AML-193 (cell line): ENCODE results near the gene MAMDC2.

Experiments
- DNase-seq, 2 experiments: peaks; one replicate each; lab custom pipeline; 2025; lab: John Stamatoyannopoulos, UW

Gene MAMDC2

DNA sequence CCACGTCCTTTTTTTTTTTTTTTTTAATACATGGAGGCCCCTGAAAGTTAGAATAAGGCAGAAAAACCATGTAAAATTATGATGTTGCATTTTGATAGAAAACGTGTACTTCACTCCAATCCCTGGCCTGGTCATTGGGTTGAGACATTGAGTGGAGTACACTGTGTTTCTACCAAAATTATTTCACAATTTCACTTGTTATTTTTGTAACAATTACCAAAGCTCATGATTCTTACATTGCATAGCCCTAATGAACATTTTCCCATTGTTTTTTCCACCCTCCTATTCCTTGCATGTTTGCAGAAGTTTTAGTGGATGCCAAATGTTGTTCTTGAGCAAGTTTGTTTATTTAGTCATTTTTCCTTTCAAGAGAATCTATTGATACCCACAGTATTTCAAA, 21.9 kb downstream of the MAMDC2 start:
- no peak for DNase-seq

DNA sequence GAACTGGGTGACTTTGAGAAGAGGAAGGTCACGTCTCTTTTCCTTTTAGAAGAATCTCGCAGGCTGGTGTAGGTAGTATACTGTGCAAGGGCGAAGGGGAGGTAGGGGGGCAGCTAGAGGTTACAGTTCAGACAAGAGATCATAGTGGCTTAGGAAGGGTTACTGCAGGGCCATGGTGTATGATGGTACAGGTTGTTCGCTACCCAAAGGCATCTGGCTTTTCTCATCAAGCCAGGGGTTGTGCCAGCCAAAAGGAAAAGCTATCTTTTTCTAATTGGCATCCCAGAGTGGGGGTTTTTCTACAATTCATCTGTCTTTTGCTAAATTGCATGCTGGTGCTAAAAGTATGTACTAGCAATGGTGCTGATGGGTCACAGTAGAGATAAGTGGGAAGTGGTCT, 22.8 kb downstream of the MAMDC2 start:
- no peak for DNase-seq

GRCh38 chr9:70066874-70067273, 23.2 kb downstream of the MAMDC2 start:
- no peak for DNase-seq

DNA sequence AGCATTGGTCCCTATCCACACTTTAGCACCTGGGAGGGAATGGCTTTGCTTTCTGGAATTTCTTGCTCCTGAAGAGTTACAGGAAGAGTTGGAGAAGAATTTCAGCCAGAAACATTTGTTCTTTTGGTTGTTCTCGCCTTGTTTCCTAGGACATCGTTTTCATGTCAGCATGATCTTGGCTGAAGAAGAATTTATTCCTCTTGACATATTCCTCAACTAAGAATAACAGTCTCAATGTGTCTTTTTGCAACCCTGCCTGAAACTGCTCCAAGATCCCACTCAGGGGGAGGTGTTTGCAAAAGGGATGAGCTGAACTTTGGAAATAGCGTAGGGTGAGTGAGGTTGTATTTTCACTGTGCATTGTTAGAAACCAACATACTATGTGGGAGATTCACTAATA, 26.1 kb downstream of the MAMDC2 start:
- no peak for DNase-seq

GRCh38 chr9:70073193-70073592, 29.5 kb downstream of the MAMDC2 start:
- DNase-seq: no peak

GRCh38 chr9:70073756-70074155, 30.1 kb downstream of the MAMDC2 start:
- no peak for DNase-seq

GRCh38 chr9:70076678-70077077, 33.0 kb downstream of the MAMDC2 start:
- no peak for DNase-seq

GRCh38 chr9:70079417-70080037, 35.9 kb downstream of the MAMDC2 start:
- peak; percentile 54 to 56 for DNase-seq

GRCh38 chr9:70080481-70081119, 37.0 kb downstream of the MAMDC2 start:
- DNase-seq: no peak

DNA sequence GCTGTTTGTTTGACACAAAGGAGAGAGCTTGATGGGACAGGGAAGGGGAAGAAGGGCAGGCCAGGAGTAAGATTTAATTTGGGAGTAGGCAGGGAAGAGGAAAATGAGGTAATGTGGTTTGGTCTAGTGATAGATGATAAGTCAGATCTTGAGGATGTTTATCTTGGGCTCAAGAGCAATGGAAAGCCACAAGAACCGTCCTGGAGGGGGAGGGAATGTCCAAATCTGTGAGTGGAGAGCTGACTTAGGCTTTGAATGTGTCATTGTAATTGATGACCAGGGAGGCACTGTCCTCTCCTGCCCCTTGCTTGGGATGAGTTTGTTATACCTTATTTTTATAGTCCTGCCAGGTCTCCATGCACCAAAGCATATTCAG, 37.5 kb downstream of the MAMDC2 start:
- no peak for DNase-seq

DNA sequence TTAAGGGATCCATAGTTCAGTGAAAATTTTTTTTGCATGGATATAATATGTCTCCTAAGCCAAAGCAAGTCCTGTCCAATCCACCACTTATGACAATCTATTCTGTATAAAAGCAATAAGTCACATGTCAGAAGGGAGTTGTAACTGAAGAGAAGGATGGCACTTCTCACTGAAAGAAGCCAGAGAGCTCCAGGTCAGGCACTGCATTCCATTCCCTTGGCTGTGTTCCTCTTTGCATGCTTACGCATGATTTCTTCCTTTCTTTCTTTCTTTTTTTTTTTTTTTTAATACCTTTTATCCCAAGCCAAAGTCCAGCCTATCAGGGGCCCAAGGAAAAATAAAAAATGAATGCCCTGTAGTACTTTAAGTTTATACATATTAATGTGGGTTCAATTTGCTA, 39.8 kb downstream of the MAMDC2 start:
- DNase-seq: no peak

- no peak for DNase-seq
These were observed 41.6 kb downstream of the MAMDC2 start for GRCh38 chr9:70085241-70085640.

- no peak for DNase-seq
These were observed 47.5 kb downstream of the MAMDC2 start for GRCh38 chr9:70091103-70091502.

DNA sequence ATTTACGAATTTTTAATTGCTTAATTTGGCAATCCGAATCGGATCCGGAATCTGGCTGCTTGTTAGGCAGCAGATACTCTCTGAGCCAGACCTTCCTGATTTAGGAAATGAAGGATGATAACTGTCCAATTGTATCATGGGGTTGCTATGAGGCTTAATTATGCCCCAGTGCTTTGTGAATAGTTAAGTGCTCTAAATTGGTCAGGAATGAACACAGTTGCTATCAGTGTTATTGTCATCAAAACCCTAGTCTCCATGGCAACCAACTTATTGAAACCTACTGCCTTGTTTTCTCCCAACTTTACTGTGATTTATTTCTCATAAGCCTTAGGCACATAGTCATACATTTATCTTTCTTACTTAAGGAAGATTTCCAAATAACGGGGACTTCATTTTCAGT, 47.9 kb downstream of the MAMDC2 start:
- DNase-seq: no peak

GRCh38 chr9:70092190-70092589, 48.5 kb downstream of the MAMDC2 start:
- no peak for DNase-seq

DNA sequence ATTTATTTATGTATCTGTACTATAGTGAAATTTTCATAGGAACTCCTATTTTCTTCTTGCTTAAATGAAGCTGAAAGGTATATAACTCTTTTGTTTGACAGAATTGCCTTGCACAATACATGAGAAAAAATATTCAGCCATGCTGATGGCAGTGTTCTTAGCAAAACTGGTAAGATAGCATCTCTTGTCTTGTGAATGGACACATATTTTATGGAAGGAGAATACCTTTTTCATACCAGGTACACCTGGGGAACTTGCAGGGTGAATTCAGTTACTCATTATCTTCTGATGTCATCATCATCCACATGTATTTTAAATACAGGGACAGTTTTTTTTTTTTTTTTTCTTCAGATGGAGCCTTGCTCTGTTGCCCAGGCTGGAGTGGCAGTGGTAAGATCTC, 49.4 kb downstream of the MAMDC2 start:
- no peak for DNase-seq

GRCh38 chr9:70093944-70094343, 50.3 kb downstream of the MAMDC2 start:
- no peak for DNase-seq

DNA sequence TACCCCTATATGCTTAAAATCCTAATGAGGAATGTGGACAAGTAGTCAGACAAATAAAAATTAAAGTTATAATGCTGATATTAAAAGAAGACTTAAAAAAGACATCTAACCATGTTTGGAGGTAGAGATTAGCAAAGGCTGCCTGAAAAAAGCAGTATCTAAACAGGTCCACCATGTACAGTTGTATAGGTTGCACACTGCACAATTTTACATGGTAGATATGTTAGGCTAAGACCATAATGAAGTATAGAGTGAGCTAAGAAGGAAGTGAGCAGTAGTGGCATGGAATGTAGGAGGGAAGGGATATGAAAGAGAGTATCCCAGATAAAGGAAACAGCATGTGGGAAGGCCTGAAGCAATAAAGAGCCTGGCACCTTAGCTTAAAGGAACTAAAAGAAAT, 51.1 kb downstream of the MAMDC2 start:
- no peak for DNase-seq

- no peak for DNase-seq
These were observed 53.5 kb downstream of the MAMDC2 start for GRCh38 chr9:70097187-70097586.

GRCh38 chr9:70100362-70100761, 56.7 kb downstream of the MAMDC2 start:
- no peak for DNase-seq

GRCh38 chr9:70101265-70101664, 57.6 kb downstream of the MAMDC2 start:
- no peak for DNase-seq

- DNase-seq: no peak
These were observed 61.5 kb downstream of the MAMDC2 start for GRCh38 chr9:70105147-70105546.

DNA sequence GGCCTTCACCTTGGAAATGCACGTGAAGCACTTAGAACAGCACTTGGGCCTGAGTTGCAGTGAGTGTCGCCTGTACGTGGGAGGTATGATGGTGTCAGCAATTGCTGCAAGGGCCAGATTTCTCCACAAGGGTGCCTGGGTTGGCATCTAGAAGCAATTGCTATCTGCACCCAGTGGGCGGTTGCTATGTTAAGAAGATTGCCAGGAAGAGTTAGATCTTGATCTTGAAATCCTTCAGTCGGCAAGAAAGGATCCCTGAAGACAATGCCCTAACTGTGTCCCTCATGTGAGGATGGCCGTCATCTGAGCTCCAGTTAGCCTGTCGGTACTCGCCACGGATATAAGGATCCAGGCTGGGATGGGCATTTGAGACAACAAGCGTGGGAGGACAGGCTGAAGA, 62.9 kb downstream of the MAMDC2 start:
- DNase-seq: no peak

- no peak for DNase-seq
These were observed 63.9 kb downstream of the MAMDC2 start for GRCh38 chr9:70107558-70107957.
